Astrocyte of the hippocampus (primary cell): ENCODE results near the gene PLSCR3.
"Not testable (repeated sequence)": the region's sequence is repeated elsewhere in the genome, so short reads cannot be mapped to it uniquely, and the experiment has no call there.

ENCODE experiments used
- DNase-seq: peaks from one replicate; pipeline ENCODE4 v3.0.0; 2011; ENCODE audit warnings: low read depth, low spot score

PLSCR3 gene

GRCh38 chr17:7380855-7381683 lies 13.3 kb downstream of the PLSCR3 start, which contains the start of gene TNK1:
TSS of gene TNK1 (plus strand) at chr17:7381089. CDS start at chr17:7382927, 1,838 bp downstream.
- DNase-seq: peak; percentile 24

- DNase-seq: peak; percentile 71
Observed at GRCh38 chr17:7380321-7380720, 14.0 kb downstream of the PLSCR3 start.

GRCh38 chr17:7379134-7379533 lies 15.2 kb downstream of the PLSCR3 start:
- DNase-seq: no peak

DNA sequence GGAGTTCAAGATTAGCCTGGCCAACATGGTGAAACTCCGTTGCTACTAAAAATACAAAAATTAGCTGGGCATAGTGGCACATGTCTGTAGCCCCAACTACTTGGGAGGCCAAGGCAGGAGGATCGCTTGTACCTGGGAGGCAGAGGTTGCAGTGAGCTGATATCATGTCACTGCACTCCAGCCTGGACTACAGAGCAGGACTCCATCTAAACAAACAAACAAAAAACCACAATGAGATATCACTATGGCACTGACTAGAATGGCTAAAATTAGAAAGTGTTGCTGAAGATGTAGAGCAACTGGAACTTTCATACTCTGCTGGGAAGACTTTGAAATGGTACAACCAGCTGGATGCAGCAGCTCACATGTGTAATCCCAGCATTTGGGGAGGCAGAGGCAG lies 20.0 kb downstream of the PLSCR3 start:
- DNase-seq: no peak

GRCh38 chr17:7370853-7371252 lies 23.5 kb downstream of the PLSCR3 start:
- no peak for DNase-seq

DNA sequence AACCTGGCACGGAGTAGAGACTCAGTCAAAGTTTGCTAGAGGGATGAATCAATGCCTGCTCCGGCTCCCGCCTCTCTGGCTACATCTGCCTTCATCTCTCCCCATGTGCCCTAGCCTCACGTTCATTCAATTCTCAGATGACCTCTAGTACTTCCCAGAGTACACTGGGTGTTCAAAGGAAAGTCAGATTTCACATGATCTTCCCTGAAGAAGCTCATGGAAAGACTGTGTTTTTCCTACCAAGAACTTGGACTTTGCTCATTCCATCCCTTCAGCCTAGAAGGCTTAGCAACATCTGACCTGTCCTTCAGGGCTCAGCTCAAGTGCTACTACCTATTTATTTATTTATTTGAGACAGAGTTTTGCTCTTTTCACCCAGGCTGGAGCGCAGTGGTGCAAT lies 24.5 kb downstream of the PLSCR3 start:
- no peak for DNase-seq

- DNase-seq: not testable (repeated sequence)
Observed at GRCh38 chr17:7368599-7368994, 25.7 kb downstream of the PLSCR3 start.

GRCh38 chr17:7367918-7368598 lies 26.3 kb downstream of the PLSCR3 start:
- no peak for DNase-seq

- DNase-seq: no peak
Observed at GRCh38 chr17:7367083-7367482, 27.2 kb downstream of the PLSCR3 start.

GRCh38 chr17:7365963-7366362 lies 28.4 kb downstream of the PLSCR3 start:
- DNase-seq: not testable (repeated sequence)

- no peak for DNase-seq
Observed at GRCh38 chr17:7363311-7363710, 31.0 kb downstream of the PLSCR3 start.

DNA sequence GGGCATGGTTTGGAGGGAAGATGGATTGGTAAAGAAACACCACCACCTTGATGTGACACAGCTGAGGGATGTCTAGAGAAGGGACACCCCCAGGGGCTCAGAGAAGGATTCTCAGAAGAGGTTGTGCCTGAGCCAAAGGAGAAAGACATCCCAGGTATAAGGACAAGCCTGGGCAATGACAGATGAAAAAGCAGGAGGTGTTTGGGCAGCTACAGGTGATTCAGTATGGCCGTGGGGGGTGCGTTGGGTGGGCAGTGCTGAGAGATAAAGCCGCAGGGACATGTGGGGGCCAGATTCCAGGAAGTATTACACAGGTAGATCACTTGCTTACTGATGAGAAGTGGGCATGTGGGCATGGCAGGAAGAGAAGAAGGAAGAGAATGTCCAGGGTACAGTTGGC lies 32.4 kb downstream of the PLSCR3 start:
- no peak for DNase-seq

DNA sequence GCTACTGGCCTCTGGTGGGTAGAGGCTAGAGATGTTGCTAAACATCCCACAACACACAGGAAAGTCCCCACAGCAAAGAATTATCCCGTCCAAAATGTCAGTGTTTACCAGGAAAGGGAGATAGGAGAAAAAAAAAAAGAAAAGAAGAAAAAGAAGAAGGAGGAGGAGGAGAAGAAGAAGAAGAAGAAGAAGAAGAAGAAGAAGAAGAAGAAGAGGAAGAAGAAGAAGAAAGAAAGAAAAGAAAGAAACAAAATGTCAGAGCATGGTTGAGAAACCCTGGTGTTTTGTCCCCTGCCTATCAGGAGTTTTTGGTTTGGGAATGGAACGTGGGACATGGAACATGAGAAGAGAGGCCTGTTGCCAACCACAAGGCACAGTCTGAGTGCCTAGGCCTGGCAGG lies 36.9 kb downstream of the PLSCR3 start:
- no peak for DNase-seq

DNA sequence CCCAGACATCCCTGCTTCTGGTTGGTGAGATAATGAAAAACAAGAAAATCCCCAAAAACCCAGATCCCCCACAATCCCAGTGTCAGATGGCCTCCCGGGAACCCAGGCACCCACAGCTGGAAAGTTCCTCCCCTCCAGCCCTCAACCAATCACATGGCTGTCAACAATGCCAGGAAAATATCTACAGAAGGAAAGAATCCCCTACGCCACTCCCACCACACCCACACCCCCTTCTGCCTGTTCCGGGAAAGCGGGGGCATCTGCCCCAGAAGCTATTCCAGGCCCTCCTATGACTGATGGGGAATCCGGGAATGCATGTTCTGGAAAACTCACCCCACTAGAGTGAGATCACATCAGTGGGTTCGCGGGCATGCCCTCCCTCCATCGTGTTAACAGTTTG lies 37.6 kb downstream of the PLSCR3 start:
- no peak for DNase-seq

DNA sequence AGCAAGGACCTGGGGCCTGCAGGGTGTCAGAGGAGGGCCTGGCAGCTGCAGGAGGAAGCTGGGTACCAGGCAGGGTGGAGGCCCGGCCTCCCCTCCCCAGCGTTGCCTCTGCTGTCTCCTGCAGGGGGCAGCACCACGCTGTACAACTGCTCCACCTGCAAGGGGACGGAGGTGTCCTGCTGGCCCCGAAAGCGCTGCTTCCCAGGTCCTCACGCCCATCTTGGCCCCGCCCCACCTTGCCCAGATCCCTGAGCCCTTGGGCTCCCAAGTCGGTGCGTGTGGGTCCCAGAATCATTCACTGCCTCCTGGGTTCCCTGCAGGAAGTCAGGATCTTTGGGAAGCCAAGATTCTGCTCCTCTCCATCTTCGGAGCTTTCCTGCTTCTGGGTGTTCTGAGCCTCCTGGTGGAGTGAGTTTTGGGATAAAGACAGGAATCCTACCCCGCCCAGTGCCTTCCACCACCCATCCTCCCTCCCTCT lies 38.2 kb downstream of the PLSCR3 start:
- peak; percentile 83 for DNase-seq

DNA sequence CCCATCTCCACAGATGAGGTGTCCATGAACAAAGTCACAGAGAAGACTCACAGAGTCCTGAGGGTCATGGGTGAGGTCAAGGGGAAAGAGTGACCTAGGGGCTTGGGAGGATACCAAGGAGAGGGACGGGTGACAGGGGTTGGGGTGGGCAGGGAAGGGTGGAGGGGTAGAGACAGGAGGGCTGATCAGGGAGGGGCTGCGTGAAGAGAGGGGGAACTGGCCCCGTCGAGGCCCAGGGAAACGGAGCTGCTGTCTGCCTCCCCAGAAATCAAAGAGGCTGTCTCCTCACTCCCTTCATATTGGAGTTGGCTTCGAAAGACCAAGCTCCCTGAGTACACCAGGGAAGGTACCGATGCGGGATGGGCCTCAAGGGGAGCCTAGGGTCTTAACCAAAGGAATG lies 38.8 kb downstream of the PLSCR3 start:
- DNase-seq: no peak

- DNase-seq: peak; percentile 45
Observed at GRCh38 chr17:7355053-7355452, 39.3 kb downstream of the PLSCR3 start, which contains the start of gene TMEM95. TSS of gene TMEM95 (plus strand) at chr17:7355156. CDS start at chr17:7355205, 49 bp downstream.

GRCh38 chr17:7354262-7354843 lies 40.0 kb downstream of the PLSCR3 start:
- DNase-seq: peak; percentile 46

- DNase-seq: no peak
Observed at GRCh38 chr17:7352910-7353635, 41.3 kb downstream of the PLSCR3 start.

GRCh38 chr17:7352503-7352889 lies 41.8 kb downstream of the PLSCR3 start:
- DNase-seq: no peak

DNA sequence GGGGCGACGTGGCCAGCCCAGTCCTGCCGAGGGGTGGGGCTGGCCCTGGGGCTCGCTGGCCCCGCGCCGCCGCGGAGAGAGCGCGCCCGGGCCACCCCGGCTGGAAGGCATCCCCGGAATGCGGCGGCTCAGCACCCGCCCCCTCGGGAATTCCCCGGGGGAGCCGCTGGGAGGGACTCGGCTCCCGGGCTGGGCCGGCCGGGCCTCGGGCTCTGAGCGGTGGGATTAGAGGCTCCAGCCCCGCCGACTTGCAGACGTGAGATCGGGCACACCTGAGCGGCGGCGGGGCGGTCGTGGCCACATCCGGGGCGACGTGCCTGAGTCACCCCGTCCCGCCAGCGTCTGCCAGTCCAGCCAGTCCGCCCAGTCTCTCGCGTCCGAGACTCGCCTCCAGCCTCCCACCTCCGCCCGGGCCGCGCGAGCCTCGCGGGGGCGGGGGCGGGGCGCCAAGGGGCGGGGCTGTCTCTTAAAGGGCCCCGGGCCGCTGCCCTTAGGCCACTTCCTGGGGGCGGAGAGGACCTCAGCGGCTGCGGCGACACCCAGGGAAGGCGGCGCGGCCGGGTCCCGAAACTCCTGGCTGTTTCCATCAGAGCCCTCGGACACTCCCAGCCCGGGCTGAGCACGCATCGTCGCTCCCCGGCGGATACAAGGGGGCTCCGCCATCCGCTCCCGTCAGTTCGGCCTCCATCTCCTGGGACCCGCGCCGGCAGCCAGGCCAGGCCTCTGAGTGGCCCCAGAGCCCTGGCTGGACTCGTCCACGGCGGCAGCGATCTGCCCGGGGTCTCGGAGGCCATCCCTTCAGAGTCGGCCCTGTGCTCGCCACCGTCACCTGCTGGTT lies 42.4 kb downstream of the PLSCR3 start, which contains the start of gene KCTD11:
Gene KCTD11 (plus strand): TSS at position 498 of the 838 bp plus-strand sequence.
- DNase-seq: peak; percentile 98
